CD14-positive monocyte (primary cell): ENCODE data around the gene UPK3BL2. TPM values are rescaled to one million over a fixed set of nuclear protein-coding genes. Genes with fewer than 3 reads are reported as not detected.
"Not testable (repeated sequence)": the region's sequence is repeated elsewhere in the genome, so short reads cannot be mapped to it uniquely, and the experiment has no call there.

Experiments
- DNase-seq, 3 donors: peaks; one replicate each; pipeline ENCODE4 v3.0.0-alpha.2; 2011 to 2022
- H2AFZ ChIP-seq: 2 replicates; pipeline ENCODE4 v1.6.0; 2012; ENCODE audit warnings: mild to moderate bottlenecking, low read depth, low read length, inconsistent platforms; ENCODE audit not compliant: insufficient read depth, poor library complexity, severe bottlenecking
- H3K27ac ChIP-seq, 2 donors: 1 replicate in 1 of 2; 2 replicates in 1 of 2; pipeline ENCODE4 v1.5.1; 2012 to 2013; ENCODE audit warnings: low read length in 2 of 2, control low read depth in 1 of 2, inconsistent platforms in 1 of 2, low read depth in 1 of 2, mild to moderate bottlenecking in 1 of 2
- H3K27me3 ChIP-seq, 2 donors: one replicate each; pipeline versions ENCODE4 v1.6.0 to v1.6.1; 2011 to 2013; ENCODE audit warnings: low read length in 2 of 2; ENCODE audit not compliant: control insufficient read depth in 2 of 2, insufficient read depth in 2 of 2
- H3K36me3 ChIP-seq, 2 donors: replicated peaks in 1 of 2; 1 replicate in 1 of 2; 2 replicates in 1 of 2; pipeline versions ENCODE4 v1.5.1 to v1.6.1; 2012 to 2013; ENCODE audit warnings: low read length in 2 of 2, control low read depth in 1 of 2, inconsistent platforms in 1 of 2, mild to moderate bottlenecking in 1 of 2; ENCODE audit not compliant: insufficient read depth in 2 of 2, control insufficient read depth in 1 of 2
- H3K4me1 ChIP-seq, 2 donors: 1 replicate in 1 of 2; 2 replicates in 1 of 2; pipeline versions ENCODE4 v1.5.1 to v1.6.1; 2012 to 2013; ENCODE audit warnings: low read length in 2 of 2, control low read depth in 1 of 2, inconsistent platforms in 1 of 2, mild to moderate bottlenecking in 1 of 2, moderate library complexity in 1 of 2; ENCODE audit not compliant: insufficient read depth in 2 of 2, control insufficient read depth in 1 of 2
- H3K4me2 ChIP-seq: replicated peaks from 2 replicates; pipeline ENCODE3; 2012; ENCODE audit warnings: low read length, moderate library complexity, mild to moderate bottlenecking; ENCODE audit not compliant: poor library complexity, severe bottlenecking; ENCODE audit errors: extremely low read depth
- H3K4me3 ChIP-seq, 3 experiments: fragments of 200-600 bp in 1 of 3; sonication (generic) in 1 of 3; replicated peaks in 1 of 3; 1 replicate in 2 of 3; 2 replicates in 1 of 3; pipeline ENCODE4 v1.5.1; 2011 to 2013; ENCODE audit warnings: low read length in 3 of 3, mild to moderate bottlenecking in 3 of 3, control low read depth in 2 of 3, low read depth in 2 of 3, inconsistent platforms in 1 of 3, moderate library complexity in 1 of 3
- H3K79me2 ChIP-seq: 2 replicates; pipeline ENCODE4 v1.6.0; 2012; ENCODE audit warnings: mild to moderate bottlenecking, control low read depth, inconsistent platforms, low read length, moderate library complexity; ENCODE audit not compliant: insufficient read depth
- H3K9ac ChIP-seq: 2 replicates; pipeline ENCODE4 v1.6.0; 2017; ENCODE audit warnings: low read length, mild to moderate bottlenecking; ENCODE audit not compliant: insufficient read depth, poor library complexity, severe bottlenecking
- H3K9me3 ChIP-seq, 2 donors: replicated peaks in 1 of 2; 1 replicate in 1 of 2; 2 replicates in 1 of 2; pipeline versions ENCODE4 v1.5.1 to v1.6.1; 2012 to 2013; ENCODE audit warnings: low read length in 2 of 2, control low read depth in 1 of 2; ENCODE audit not compliant: control insufficient read depth in 1 of 2, insufficient read depth in 1 of 2
- H4K20me1 ChIP-seq: 2 replicates; pipeline ENCODE4 v1.6.0; 2012; ENCODE audit warnings: mild to moderate bottlenecking, low read length, control low read depth, moderate library complexity; ENCODE audit not compliant: insufficient read depth
- H3K27ac Mint-ChIP-seq, 7 donors: one replicate each; pipeline ENCODE4 v1.8.0; 2020; ENCODE audit warnings: mild to moderate bottlenecking in 7 of 7, mixed read lengths in 7 of 7, moderate library complexity in 6 of 7, inconsistent platforms in 2 of 7
- H3K27me3 Mint-ChIP-seq, 3 donors: one replicate each; pipeline ENCODE4 v1.8.0; 2021 to 2022; ENCODE audit warnings: low read depth in 3 of 3, mild to moderate bottlenecking in 3 of 3, mixed read lengths in 3 of 3, moderate library complexity in 3 of 3, inconsistent platforms in 1 of 3
- H3K36me3 Mint-ChIP-seq, 2 donors: one replicate each; pipeline ENCODE4 v1.8.0; 2020; ENCODE audit warnings: mixed read lengths in 2 of 2, inconsistent platforms in 1 of 2, mild to moderate bottlenecking in 1 of 2
- H3K4me1 Mint-ChIP-seq: one replicate; pipeline ENCODE4 v1.8.0; 2020; ENCODE audit warnings: mild to moderate bottlenecking, mixed read lengths
- H3K4me3 Mint-ChIP-seq, 2 donors: one replicate each; pipeline ENCODE4 v1.8.0; 2020; ENCODE audit warnings: mild to moderate bottlenecking in 2 of 2, mixed read lengths in 2 of 2, moderate library complexity in 1 of 2
- H3K9me3 Mint-ChIP-seq, 7 donors: one replicate each; pipeline ENCODE4 v1.8.0; 2020 to 2022; ENCODE audit warnings: mixed read lengths in 7 of 7, mild to moderate bottlenecking in 6 of 7, moderate library complexity in 6 of 7, inconsistent platforms in 2 of 7
- CTCF ChIP-seq: fragments of 200-600 bp; IDR thresholded peaks from one replicate; pipeline ENCODE4 v1.8.0; 2022; ENCODE audit warnings: antibody characterized with exemption, mild to moderate bottlenecking
- WGBS: methylation state at CpG from one replicate; pipeline ENCODE4 v1.1.5; 2013; ENCODE audit warnings: missing lambda C conversion rate; ENCODE audit not compliant: insufficient coverage; 5-methylcytosine and 5-hydroxymethylcytosine counted together
- intact Hi-C, 2 donors: fragments of 100-400 bp; cut with micrococcal nuclease; formaldehyde crosslinking; loops; one replicate each; pipeline versions ENCODE4 v1.15.0 to v1.15.1; 2023
- polyA plus RNA-seq, 3 donors: library from polyadenylated mRNA; depleted of rRNA in 1 of 3; unstranded in 2 of 3; stranded (reverse) in 1 of 3; fragments of 300-500 nt in 2 of 3; fragments of >200 nt in 1 of 3; fragmentation: Illumina TruSeq in 2 of 3; gene quantifications; 1 replicate in 2 of 3; 2 replicates in 1 of 3; pipeline ENCODE4 v1.2.3, GENCODE V29; 2012 to 2021

Gene UPK3BL2
- polyA plus RNA-seq, 3 donors, result 0.30 to 94.8 (median 0.39) TPM

- WGBS, result no CpG with 5 or more reads among the region's 6 CpGs
- H3K4me1 ChIP-seq, H3K9ac ChIP-seq, H3K36me3 ChIP-seq, H3K27me3 ChIP-seq, DNase-seq, H3K4me3 ChIP-seq, H2AFZ ChIP-seq, H3K4me1 Mint-ChIP-seq, H3K4me3 Mint-ChIP-seq, H3K27ac ChIP-seq, H3K27me3 Mint-ChIP-seq, H3K27ac Mint-ChIP-seq, intact Hi-C loops, H3K4me2 ChIP-seq, H3K79me2 ChIP-seq, H4K20me1 ChIP-seq, H3K9me3 Mint-ChIP-seq, H3K9me3 ChIP-seq, H3K36me3 Mint-ChIP-seq: not testable (repeated sequence)
These were observed 31.1 kb upstream of the UPK3BL2 start for GRCh38 chr7:102574607-102575006.

GRCh38 chr7:102572261-102573239, 29.1 kb upstream of the UPK3BL2 start, which contains the start of gene POLR2J3:
POLR2J3 (minus strand) TSS chr7:102572583; CDS start chr7:102572521, 62 bp downstream.
- peak within 1 kb of the TSS; percentile 48 to 75 (median 50) for H3K4me3 ChIP-seq
- H2AFZ ChIP-seq, result peak within 1 kb of the TSS; percentile 82
- H4K20me1 ChIP-seq, H3K27me3 ChIP-seq, H3K4me2 ChIP-seq, H3K36me3 ChIP-seq, H3K79me2 ChIP-seq, H3K36me3 Mint-ChIP-seq, H3K4me1 Mint-ChIP-seq, H3K9me3 Mint-ChIP-seq, intact Hi-C loops, H3K27me3 Mint-ChIP-seq, H3K9me3 ChIP-seq, H3K4me1 ChIP-seq: not testable (repeated sequence)
- TF ChIP-seq CTCF, result peak; percentile 76
- peak within 1 kb of the TSS; percentile 87 to 92 for H3K4me3 Mint-ChIP-seq
- DNase-seq, result peak in 2 of 3 donors; percentile 80 to 91
- WGBS, result 0% methylated on average over 30 of the region's 64 CpGs
- peak within 1 kb of the TSS; percentile 75 for H3K9ac ChIP-seq
- peak within 1 kb of the TSS; percentile 57 to 95 (median 90) for H3K27ac Mint-ChIP-seq
- H3K27ac ChIP-seq, result peak within 1 kb of the TSS; percentile 63 to 76

GRCh38 chr7:102568620-102569019, 25.1 kb upstream of the UPK3BL2 start:
- H3K4me3 Mint-ChIP-seq, H3K27ac ChIP-seq, H3K4me1 ChIP-seq, H3K9ac ChIP-seq, H3K79me2 ChIP-seq, H3K4me2 ChIP-seq, H2AFZ ChIP-seq, H3K4me3 ChIP-seq, DNase-seq, H3K36me3 Mint-ChIP-seq, H3K27ac Mint-ChIP-seq, H3K4me1 Mint-ChIP-seq, H3K27me3 Mint-ChIP-seq, H3K9me3 Mint-ChIP-seq, H3K27me3 ChIP-seq, H4K20me1 ChIP-seq, intact Hi-C loops, H3K9me3 ChIP-seq, H3K36me3 ChIP-seq: not testable (repeated sequence)
- WGBS, result no CpG with 5 or more reads among the region's 11 CpGs
